H9 (cell line): ENCODE measurements around the gene HDHD2. TPM values are rescaled to one million over a fixed set of nuclear protein-coding genes. Genes with fewer than 3 reads are reported as not detected.
A peak's percentile ranks its signal among the peaks of the same experiment; 100 is the strongest.

ENCODE experiments used
- DNase-seq: peaks from one replicate; pipeline ENCODE4 v3.0.0-alpha.2; 2017
- H2AFZ ChIP-seq: one replicate; pipeline ENCODE4 v1.6.1; 2013; ENCODE audit warnings: mild to moderate bottlenecking, low read length, control low read depth, moderate library complexity
- H2AK5ac ChIP-seq: 2 replicates; pipeline ENCODE4 v1.6.1; 2013; ENCODE audit warnings: low read length, control low read depth, mixed read lengths; ENCODE audit not compliant: insufficient read length
- H2BK120ac ChIP-seq: one replicate; pipeline ENCODE4 v1.6.1; 2013; ENCODE audit warnings: low read depth, mild to moderate bottlenecking, low read length, control low read depth, inconsistent platforms; ENCODE audit not compliant: poor library complexity, severe bottlenecking
- H2BK12ac ChIP-seq: 2 replicates; pipeline ENCODE4 v1.6.1; 2013; ENCODE audit warnings: low read length, control low read depth, mixed read lengths, low read depth; ENCODE audit not compliant: insufficient read length
- H2BK15ac ChIP-seq: 2 replicates; pipeline ENCODE4 v1.6.1; 2013; ENCODE audit warnings: low read depth, low read length, control low read depth
- H2BK20ac ChIP-seq: one replicate; pipeline ENCODE4 v1.6.1; 2013; ENCODE audit warnings: low read depth, mild to moderate bottlenecking, low read length, control low read depth, inconsistent platforms; ENCODE audit not compliant: poor library complexity, severe bottlenecking
- H2BK5ac ChIP-seq: 2 replicates; pipeline ENCODE4 v1.6.1; 2013; ENCODE audit warnings: low read length, control low read depth, mixed read lengths; ENCODE audit not compliant: insufficient read length
- H3K14ac ChIP-seq: 2 replicates; pipeline ENCODE4 v1.6.1; 2013; ENCODE audit warnings: low read length, control low read depth; ENCODE audit not compliant: insufficient read depth
- H3K18ac ChIP-seq: 2 replicates; pipeline ENCODE4 v1.6.1; 2013; ENCODE audit warnings: low read depth, mild to moderate bottlenecking, mixed read lengths, low read length, control low read depth; ENCODE audit not compliant: insufficient read length
- H3K23ac ChIP-seq: 2 replicates; pipeline ENCODE4 v1.6.1; 2013; ENCODE audit warnings: low read length, control low read depth, mixed read lengths, low read depth; ENCODE audit not compliant: insufficient read length
- H3K23me2 ChIP-seq: 2 replicates; pipeline ENCODE4 v1.6.1; 2013; ENCODE audit warnings: low read depth, mild to moderate bottlenecking, mixed read lengths, low read length, control low read depth; ENCODE audit not compliant: insufficient read length, poor library complexity, severe bottlenecking
- H3K27ac ChIP-seq: 2 replicates; pipeline ENCODE4 v1.5.1; 2013; ENCODE audit warnings: low read length, control low read depth, mixed read lengths, low read depth; ENCODE audit not compliant: insufficient read length
- H3K27me3 ChIP-seq: 2 replicates; pipeline ENCODE4 v1.6.1; 2013; ENCODE audit warnings: low read length, control low read depth, inconsistent platforms; ENCODE audit not compliant: insufficient read depth
- H3K4ac ChIP-seq: 2 replicates; pipeline ENCODE4 v1.6.1; 2013; ENCODE audit warnings: low read depth, mild to moderate bottlenecking, control low read depth, inconsistent platforms, low read length, moderate library complexity
- H3K4me1 ChIP-seq: 2 replicates; pipeline ENCODE4 v1.6.1; 2013; ENCODE audit warnings: low read length, control low read depth, inconsistent platforms; ENCODE audit not compliant: insufficient read depth
- H3K4me2 ChIP-seq: 2 replicates; pipeline ENCODE4 v1.6.1; 2013; ENCODE audit warnings: low read length, control low read depth, mixed read lengths; ENCODE audit not compliant: insufficient read length, insufficient read depth
- H3K56ac ChIP-seq: 2 replicates; pipeline ENCODE4 v1.6.1; 2013; ENCODE audit warnings: low read depth, mild to moderate bottlenecking, mixed read lengths, low read length, control low read depth; ENCODE audit not compliant: insufficient read length
- H3K79me1 ChIP-seq: 2 replicates; pipeline ENCODE4 v1.6.1; 2013; ENCODE audit warnings: low read depth, mild to moderate bottlenecking, moderate library complexity, low read length, control low read depth, inconsistent platforms; ENCODE audit not compliant: insufficient read depth, poor library complexity, severe bottlenecking
- H3K79me2 ChIP-seq: 2 replicates; pipeline ENCODE4 v1.6.1; 2013; ENCODE audit warnings: low read length, control low read depth, inconsistent platforms; ENCODE audit not compliant: insufficient read depth
- H3K9ac ChIP-seq: 2 replicates; pipeline ENCODE4 v1.6.1; 2013; ENCODE audit warnings: low read length, control low read depth, mixed read lengths; ENCODE audit not compliant: insufficient read length; ENCODE audit errors: extremely low read depth
- H3K9me3 ChIP-seq: one replicate; pipeline ENCODE4 v1.6.1; 2013; ENCODE audit warnings: low read depth, low read length, inconsistent platforms; ENCODE audit not compliant: control insufficient read depth
- H3T11ph ChIP-seq: one replicate; pipeline ENCODE4 v1.6.1; 2013; ENCODE audit warnings: mild to moderate bottlenecking, low read length, control low read depth, inconsistent platforms
- H4K20me1 ChIP-seq: one replicate; pipeline ENCODE4 v1.6.1; 2013; ENCODE audit not compliant: control insufficient read depth, insufficient read length, insufficient read depth
- H4K5ac ChIP-seq: 2 replicates; pipeline ENCODE4 v1.6.1; 2013; ENCODE audit warnings: low read depth, mild to moderate bottlenecking, mixed read lengths, low read length, control low read depth; ENCODE audit not compliant: insufficient read length
- H4K8ac ChIP-seq: replicated peaks from 2 replicates; pipeline ENCODE4 v1.6.1; 2013; ENCODE audit warnings: low read length, control low read depth, mixed read lengths, low read depth; ENCODE audit not compliant: insufficient read length
- H4K91ac ChIP-seq: 2 replicates; pipeline ENCODE4 v1.6.1; 2013; ENCODE audit warnings: low read depth, mild to moderate bottlenecking, moderate library complexity, mixed read lengths, low read length, control low read depth; ENCODE audit not compliant: insufficient read length
- H3K27ac Mint-ChIP-seq, 3 experiments: 2 replicates in 2 of 3; 3 replicates in 1 of 3; pipeline ENCODE4 v1.8.0; 2020 to 2021; ENCODE audit warnings: mixed read lengths in 3 of 3, mild to moderate bottlenecking in 1 of 3, moderate library complexity in 1 of 3
- H3K27me3 Mint-ChIP-seq: 2 replicates; pipeline ENCODE4 v1.8.0; 2021; ENCODE audit warnings: low read depth, mild to moderate bottlenecking, moderate library complexity, mixed read lengths
- H3K36me3 Mint-ChIP-seq, 3 experiments: 2 replicates in 2 of 3; 3 replicates in 1 of 3; pipeline ENCODE4 v1.8.0; 2020 to 2021; ENCODE audit warnings: low read depth in 3 of 3, mixed read lengths in 3 of 3; ENCODE audit not compliant: insufficient read depth in 1 of 3
- H3K4me1 Mint-ChIP-seq, 2 experiments: 2 replicates each; pipeline ENCODE4 v1.8.0; 2020; ENCODE audit warnings: mixed read lengths in 2 of 2
- H3K4me3 Mint-ChIP-seq, 2 experiments: 2 replicates in 1 of 2; 3 replicates in 1 of 2; pipeline ENCODE4 v1.8.0; 2020 to 2021; ENCODE audit warnings: mild to moderate bottlenecking in 2 of 2, mixed read lengths in 2 of 2, moderate library complexity in 1 of 2
- H3K9me3 Mint-ChIP-seq, 2 experiments: 2 replicates in 1 of 2; 3 replicates in 1 of 2; pipeline ENCODE4 v1.8.0; 2020; ENCODE audit warnings: mild to moderate bottlenecking in 2 of 2, mixed read lengths in 2 of 2, moderate library complexity in 1 of 2
- CTCF ChIP-seq: fragments of 200-600 bp; sonication (generic); conservative IDR thresholded peaks from 3 replicates; pipeline ENCODE4 v1.8.0; 2021; ENCODE audit warnings: antibody characterized with exemption, mild to moderate bottlenecking
- WGBS: extraction: QIAGEN DNeasy Blood & Tissue Kit; methylation state at CpG from one replicate; pipeline ENCODE4 v1.1.7; 2013; ENCODE audit warnings: missing lambda C conversion rate, low lambda C conversion rate, mixed read lengths; ENCODE audit not compliant: insufficient read length; ENCODE audit errors: extremely low coverage; 5-methylcytosine and 5-hydroxymethylcytosine counted together
- total RNA-seq: library from RNA; stranded (reverse); gene quantifications from 2 replicates; pipeline ENCODE4 v1.2.1, GENCODE V29; 2021

HDHD2 gene
- total RNA-seq, 1 experiment from 2014 or later = 51.0 TPM

GRCh38 chr18:47075098-47075883, 75.0 kb downstream of the HDHD2 start:
- Histone ChIP-seq H3K27me3 (no peaks in the 10 kb centered on the region), H3K27ac (no peak overlapping the region), H3K18ac (peak overlapping the region; percentile 35), H4K8ac (no peak overlapping the region), H3K9me3 (no peaks in the 10 kb centered on the region), H4K5ac (no peak overlapping the region), H4K91ac (no peak overlapping the region), H2BK5ac (peak overlapping the region; percentile 87), H4K20me1 (no peaks in the 10 kb centered on the region), H2BK120ac (no peak overlapping the region), H3K79me1 (no peaks in the 10 kb centered on the region), H3T11ph (no peak overlapping the region), H3K14ac (peak overlapping the region; percentile 76), H3K79me2 (no peaks in the 10 kb centered on the region), H2AK5ac (no peak overlapping the region), H3K4ac (no peak overlapping the region), H2BK20ac (no peak overlapping the region), H3K23me2 (no peaks in the 10 kb centered on the region), H2AFZ (no peak overlapping the region), H3K23ac (no peak overlapping the region), H3K4me1 (no peaks in the 10 kb centered on the region), H3K56ac (no peak overlapping the region), H2BK15ac (no peak overlapping the region), H2BK12ac (no peak overlapping the region), H3K9ac (no peak overlapping the region), H3K4me2 (no peak overlapping the region)
- Mint-ChIP-seq H3K4me1 (peaks cover 9% of the 10 kb centered on the region in 2 experiments), H3K27me3 (no peaks in the 10 kb centered on the region), H3K4me3 (no peak overlapping the region), H3K9me3 (no peaks in the 10 kb centered on the region), H3K27ac (peak overlapping the region in 2 of 3 experiments; percentile 59 to 83; a peak in 3 of 7 replicates), H3K36me3 (no peaks in the 10 kb centered on the region)
- DNase-seq = peak; percentile 47
- TF ChIP-seq CTCF = no peak
- WGBS = no CpG with 5 or more reads among the region's 13 CpGs
